Parathyroid adenoma (tissue), 2 donors: Measurements from ENCODE around the gene PNMA6F.
"Not testable (repeated sequence)": the region's sequence is repeated elsewhere in the genome, so short reads cannot be mapped to it uniquely, and the experiment has no call there.

Experiments
- H2AFZ ChIP-seq: fragments of 300-600 bp; sonication (generic); one replicate; pipeline ENCODE4 v1.7.0; 2017; ENCODE audit warnings: antibody characterized with exemption, mild to moderate bottlenecking
- H3K27ac ChIP-seq: fragments of 300-600 bp; sonication (generic); one replicate; pipeline ENCODE4 v1.7.0; 2017
- H3K27me3 ChIP-seq: fragments of 300-600 bp; sonication (generic); one replicate; pipeline ENCODE4 v1.7.0; 2017; ENCODE audit warnings: low read length; ENCODE audit not compliant: control insufficient read depth, insufficient read depth
- H3K36me3 ChIP-seq: fragments of 300-600 bp; sonication (generic); one replicate; pipeline ENCODE4 v1.7.0; 2017; ENCODE audit warnings: low read length; ENCODE audit not compliant: control insufficient read depth, insufficient read depth
- H3K4me1 ChIP-seq: fragments of 300-600 bp; sonication (generic); one replicate; pipeline ENCODE4 v1.7.0; 2017; ENCODE audit warnings: control low read depth
- H3K4me2 ChIP-seq: fragments of 300-600 bp; sonication (generic); one replicate; pipeline ENCODE4 v1.7.0; 2017; ENCODE audit warnings: low read length
- H3K4me3 ChIP-seq: fragments of 300-600 bp; sonication (generic); one replicate; pipeline ENCODE4 v1.7.0; 2017; ENCODE audit warnings: low read depth, low read length
- H3K79me2 ChIP-seq: fragments of 300-600 bp; sonication (generic); one replicate; pipeline ENCODE4 v1.7.0; 2017; ENCODE audit warnings: control low read depth
- H3K9ac ChIP-seq: fragments of 300-600 bp; sonication (generic); one replicate; pipeline ENCODE4 v1.7.0; 2017; ENCODE audit warnings: mild to moderate bottlenecking
- H3K9me3 ChIP-seq: fragments of 300-600 bp; sonication (generic); one replicate; pipeline ENCODE4 v1.7.0; 2017; ENCODE audit warnings: low read length; ENCODE audit not compliant: control insufficient read depth
- TF ChIP-seq, protein P1 (sequence below): fragments of 300-600 bp; sonication (generic); IDR thresholded peaks from one replicate; pipeline ENCODE4 v1.7.0; 2017; ENCODE audit warnings: antibody characterized with exemption, mild to moderate bottlenecking
- donor health status: primary hyperparathyroidism.

PNMA6F gene

DNA sequence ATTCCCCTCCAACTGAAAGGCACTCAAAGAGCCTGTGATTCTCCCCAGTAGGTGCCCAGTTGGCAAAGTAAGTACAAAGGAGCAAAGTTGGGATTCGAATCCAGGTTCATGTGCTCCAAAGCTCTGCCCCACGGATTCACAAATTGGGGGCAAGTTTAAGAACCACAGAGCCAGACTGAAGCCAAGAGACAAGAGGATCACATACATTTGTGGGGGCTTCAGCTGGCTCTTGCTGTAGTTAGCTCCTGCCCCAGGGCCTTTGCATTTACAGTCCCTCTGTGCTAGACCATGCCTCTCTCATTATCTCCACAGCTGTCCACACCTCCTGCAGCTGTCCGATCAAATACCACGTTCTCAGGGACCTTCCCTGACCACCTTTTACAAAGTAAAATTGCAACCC lies 18.8 kb downstream of the PNMA6F start:
- H3K4me1 ChIP-seq = no peaks in the 10 kb centered on the region
- H3K4me2 ChIP-seq = no peak overlapping the region
- H2AFZ ChIP-seq = no peak overlapping the region
- no peaks in the 10 kb centered on the region for H3K9me3 ChIP-seq
- no peaks in the 10 kb centered on the region for H3K36me3 ChIP-seq
- H3K27me3 ChIP-seq = no peaks in the 10 kb centered on the region
- TF ChIP-seq, protein P1, sequence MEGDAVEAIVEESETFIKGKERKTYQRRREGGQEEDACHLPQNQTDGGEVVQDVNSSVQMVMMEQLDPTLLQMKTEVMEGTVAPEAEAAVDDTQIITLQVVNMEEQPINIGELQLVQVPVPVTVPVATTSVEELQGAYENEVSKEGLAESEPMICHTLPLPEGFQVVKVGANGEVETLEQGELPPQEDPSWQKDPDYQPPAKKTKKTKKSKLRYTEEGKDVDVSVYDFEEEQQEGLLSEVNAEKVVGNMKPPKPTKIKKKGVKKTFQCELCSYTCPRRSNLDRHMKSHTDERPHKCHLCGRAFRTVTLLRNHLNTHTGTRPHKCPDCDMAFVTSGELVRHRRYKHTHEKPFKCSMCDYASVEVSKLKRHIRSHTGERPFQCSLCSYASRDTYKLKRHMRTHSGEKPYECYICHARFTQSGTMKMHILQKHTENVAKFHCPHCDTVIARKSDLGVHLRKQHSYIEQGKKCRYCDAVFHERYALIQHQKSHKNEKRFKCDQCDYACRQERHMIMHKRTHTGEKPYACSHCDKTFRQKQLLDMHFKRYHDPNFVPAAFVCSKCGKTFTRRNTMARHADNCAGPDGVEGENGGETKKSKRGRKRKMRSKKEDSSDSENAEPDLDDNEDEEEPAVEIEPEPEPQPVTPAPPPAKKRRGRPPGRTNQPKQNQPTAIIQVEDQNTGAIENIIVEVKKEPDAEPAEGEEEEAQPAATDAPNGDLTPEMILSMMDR = no peak
- H3K9ac ChIP-seq = no peak overlapping the region
- H3K79me2 ChIP-seq = no peaks in the 10 kb centered on the region
- no peak overlapping the region for H3K4me3 ChIP-seq
- no peak overlapping the region for H3K27ac ChIP-seq

DNA sequence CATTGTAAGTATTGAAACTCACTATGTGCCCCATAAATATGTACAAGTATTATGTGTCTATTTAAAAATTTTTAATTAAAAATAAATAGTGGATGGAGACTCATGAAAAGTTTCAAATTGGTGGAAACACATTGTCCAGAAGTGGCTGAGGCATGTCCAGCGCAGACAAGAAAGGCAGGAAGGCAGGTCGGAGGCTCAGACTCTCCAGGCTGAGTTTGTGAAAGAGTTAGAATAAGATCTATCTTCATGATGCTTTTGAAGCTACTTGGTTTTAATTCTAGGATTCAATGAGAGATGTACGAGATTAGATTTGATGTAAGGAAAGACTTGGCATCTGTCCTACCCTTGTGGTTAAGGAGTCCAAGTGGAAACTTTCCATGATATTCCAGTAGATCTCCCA lies 19.8 kb downstream of the PNMA6F start:
- no peak overlapping the region for H3K27ac ChIP-seq
- H3K79me2 ChIP-seq = no peaks in the 10 kb centered on the region
- no peaks in the 10 kb centered on the region for H3K4me1 ChIP-seq
- H3K36me3 ChIP-seq = no peaks in the 10 kb centered on the region
- TF ChIP-seq, protein P1 = no peak
- no peak overlapping the region for H2AFZ ChIP-seq
- H3K9ac ChIP-seq = no peak overlapping the region
- no peaks in the 10 kb centered on the region for H3K9me3 ChIP-seq
- no peak overlapping the region for H3K4me2 ChIP-seq
- H3K4me3 ChIP-seq = no peak overlapping the region
- no peaks in the 10 kb centered on the region for H3K27me3 ChIP-seq

DNA sequence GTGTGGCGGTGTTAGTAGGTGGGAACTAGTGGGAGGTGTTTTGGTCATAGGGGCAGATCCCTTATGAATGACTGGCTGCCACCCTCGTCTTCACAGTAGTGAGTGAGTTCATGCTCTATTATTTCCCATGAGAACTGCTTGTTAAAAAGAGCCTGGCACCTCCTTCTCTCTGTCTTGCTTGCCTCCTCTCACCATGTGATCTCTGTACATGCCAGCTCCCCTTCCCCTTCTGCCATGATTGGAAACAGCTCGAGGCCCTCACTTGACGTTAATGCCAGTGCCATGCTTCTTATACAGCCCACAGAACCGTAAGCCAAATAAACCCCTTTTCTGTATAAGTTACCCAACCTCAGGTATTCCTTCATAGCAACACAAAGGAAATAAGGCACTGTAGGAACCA lies 21.7 kb downstream of the PNMA6F start:
- no peak overlapping the region for H3K27ac ChIP-seq
- H3K4me2 ChIP-seq = no peak overlapping the region
- no peaks in the 10 kb centered on the region for H3K27me3 ChIP-seq
- no peaks in the 10 kb centered on the region for H3K79me2 ChIP-seq
- H2AFZ ChIP-seq = no peak overlapping the region
- H3K9me3 ChIP-seq = no peaks in the 10 kb centered on the region
- no peak overlapping the region for H3K9ac ChIP-seq
- no peak overlapping the region for H3K4me3 ChIP-seq
- H3K36me3 ChIP-seq = no peaks in the 10 kb centered on the region
- TF ChIP-seq, protein P1 = no peak
- no peaks in the 10 kb centered on the region for H3K4me1 ChIP-seq

DNA sequence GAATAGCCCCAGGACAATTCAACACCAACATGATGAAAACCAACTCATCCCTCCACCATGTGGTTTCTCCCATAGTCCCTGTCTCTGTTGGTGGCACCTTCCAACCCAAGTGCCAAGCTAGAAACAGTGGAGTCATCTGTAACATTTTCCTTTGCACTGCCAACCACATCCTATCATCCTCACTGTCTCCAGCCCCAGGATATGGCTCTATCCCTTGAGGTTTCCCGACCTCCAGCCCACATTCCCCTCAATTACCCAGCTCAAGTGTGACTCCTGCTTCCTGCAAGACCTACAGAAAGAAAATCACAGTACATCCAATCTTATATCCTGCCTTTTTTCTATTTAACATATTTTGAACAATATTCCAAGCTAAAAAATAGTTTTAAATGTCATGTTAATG lies 24.2 kb downstream of the PNMA6F start:
- TF ChIP-seq, protein P1 = no peak
- H3K9ac ChIP-seq = no peak overlapping the region
- no peaks in the 10 kb centered on the region for H3K4me1 ChIP-seq

GRCh38 chrX:153293485-153294071 lies 28.0 kb downstream of the PNMA6F start:
- not testable (repeated sequence) for H3K4me3 ChIP-seq, H3K4me1 ChIP-seq, H3K9ac ChIP-seq, H3K36me3 ChIP-seq, H3K9me3 ChIP-seq, H3K27me3 ChIP-seq, H3K79me2 ChIP-seq, H3K4me2 ChIP-seq, H2AFZ ChIP-seq, H3K27ac ChIP-seq

More for the DNA sequence above, 24.2 kb downstream of the PNMA6F start:
- H3K9me3 ChIP-seq = no peaks in the 10 kb centered on the region
- H3K36me3 ChIP-seq = no peaks in the 10 kb centered on the region
- no peak overlapping the region for H2AFZ ChIP-seq
- H3K4me2 ChIP-seq = no peak overlapping the region
- no peak overlapping the region for H3K27ac ChIP-seq
- H3K79me2 ChIP-seq = no peaks in the 10 kb centered on the region
- H3K4me3 ChIP-seq = no peak overlapping the region
- H3K27me3 ChIP-seq = no peaks in the 10 kb centered on the region

- not testable (repeated sequence) for H3K9ac ChIP-seq, H3K9me3 ChIP-seq, H3K79me2 ChIP-seq, H3K27me3 ChIP-seq, H3K36me3 ChIP-seq, H3K4me2 ChIP-seq, H3K4me1 ChIP-seq, H2AFZ ChIP-seq, H3K4me3 ChIP-seq, H3K27ac ChIP-seq
Measured at GRCh38 chrX:153288807-153289206, 32.8 kb downstream of the PNMA6F start.

DNA sequence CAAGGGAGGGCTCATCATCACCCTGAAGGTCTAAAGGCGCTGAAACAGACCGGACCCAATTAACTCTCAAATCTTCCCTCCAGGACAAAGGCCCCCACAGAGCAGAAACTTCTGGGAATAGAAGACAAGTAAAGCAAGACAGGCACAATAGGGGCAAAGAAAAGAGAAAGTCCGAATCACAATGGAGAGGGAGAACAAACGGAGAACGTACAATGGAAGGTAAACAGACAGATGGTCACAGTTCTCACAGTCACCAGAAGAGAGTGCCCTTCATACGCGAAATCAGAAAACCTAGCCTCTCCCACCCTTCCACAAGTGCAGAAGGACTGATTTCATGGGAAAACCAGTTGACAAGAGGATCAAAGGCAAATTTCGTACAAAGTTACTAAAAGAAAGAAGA lies 35.9 kb downstream of the PNMA6F start:
- H2AFZ ChIP-seq, H3K9me3 ChIP-seq: not testable (repeated sequence)

DNA sequence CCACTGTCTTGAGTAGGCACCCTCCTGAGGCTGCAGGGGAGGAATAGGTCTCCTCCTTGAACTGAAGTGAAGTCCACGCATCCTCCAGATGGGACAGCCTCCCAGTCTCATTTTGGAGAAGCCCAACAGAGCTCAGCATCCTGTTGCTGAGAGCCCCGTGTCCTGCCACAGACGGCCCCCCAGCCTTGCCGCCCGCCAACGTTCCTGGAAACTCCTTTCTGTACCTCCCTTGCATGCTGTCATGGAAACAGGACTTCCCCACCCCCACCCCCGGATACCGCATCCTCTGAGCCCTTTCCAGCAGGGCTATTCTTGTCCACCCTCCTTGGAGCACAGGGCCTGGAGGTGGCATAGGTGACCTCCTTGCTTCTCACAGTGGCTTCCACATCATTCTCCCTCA lies 37.6 kb downstream of the PNMA6F start:
- H3K27me3 ChIP-seq, H3K4me2 ChIP-seq, H3K9me3 ChIP-seq: not testable (repeated sequence)

More for the DNA sequence above, 35.9 kb downstream of the PNMA6F start:
- not testable (repeated sequence) for H3K36me3 ChIP-seq, H3K4me1 ChIP-seq, H3K79me2 ChIP-seq, H3K27me3 ChIP-seq, H3K4me2 ChIP-seq, H3K9ac ChIP-seq, H3K27ac ChIP-seq, H3K4me3 ChIP-seq

More for the DNA sequence above, 37.6 kb downstream of the PNMA6F start:
- not testable (repeated sequence) for H3K27ac ChIP-seq, H3K36me3 ChIP-seq, H2AFZ ChIP-seq, H3K79me2 ChIP-seq, H3K4me3 ChIP-seq, H3K4me1 ChIP-seq, H3K9ac ChIP-seq
